IMR-90 (cell line): ENCODE results near the gene TBC1D22A. TPM values are rescaled to one million over a fixed set of nuclear protein-coding genes. Genes with fewer than 3 reads are reported as not detected.

Experiments
- ATAC-seq: fragments of 200-7000 bp; cut with Tn5 transposase; 2 replicates; pipeline ENCODE4 v1.9.1; 2020; ENCODE audit warnings: low read depth, mild to moderate bottlenecking, moderate library complexity
- BruUV-seq: library from RNA; stranded (reverse); fragments of 400-500 nt; replicated peaks from 2 replicates; lab custom pipeline; 2021; lab: Mats Ljungman, UMichigan
- CTCF ChIA-PET: fragments of 300-600 bp; formaldehyde crosslinking; extraction: SDS; loops from one replicate; lab custom pipeline; 2021; ENCODE audit warnings: antibody characterized with exemption; lab: Yijun Ruan, JAX
- POLR2A ChIA-PET: fragments of 300-600 bp; sonication (Branson Sonifier 250); formaldehyde crosslinking; loops from one replicate; lab custom pipeline; 2022; ENCODE audit warnings: antibody characterized with exemption; ENCODE audit not compliant: unreplicated experiment; lab: Charles Lee
- DNase-seq: peaks from one replicate; pipeline ENCODE4 v3.0.0; 2013
- H2AFZ ChIP-seq: replicated peaks from 2 replicates; pipeline ENCODE3; 2013; ENCODE audit warnings: low read length, mild to moderate bottlenecking; ENCODE audit not compliant: poor library complexity
- H2AK5ac ChIP-seq: 2 replicates; pipeline ENCODE4 v1.6.1; 2013; ENCODE audit warnings: low read depth, low read length, inconsistent platforms
- H2AK9ac ChIP-seq: replicated peaks from 2 replicates; pipeline ENCODE3; 2013; ENCODE audit warnings: mild to moderate bottlenecking, low read depth, low read length, moderate library complexity; ENCODE audit not compliant: poor library complexity
- H2BK120ac ChIP-seq: 2 replicates; pipeline ENCODE4 v1.6.1; 2013; ENCODE audit warnings: low read depth, low read length, inconsistent platforms
- H2BK15ac ChIP-seq: 3 replicates; pipeline ENCODE4 v1.6.1; 2013; ENCODE audit warnings: low read depth, low read length, inconsistent platforms
- H2BK20ac ChIP-seq: 2 replicates; pipeline ENCODE4 v1.6.1; 2013; ENCODE audit warnings: low read depth, mild to moderate bottlenecking, inconsistent platforms, low read length, moderate library complexity
- H2BK5ac ChIP-seq: 2 replicates; pipeline ENCODE4 v1.6.1; 2013; ENCODE audit warnings: mild to moderate bottlenecking, low read depth, low read length, inconsistent platforms; ENCODE audit not compliant: poor library complexity, severe bottlenecking
- H3K14ac ChIP-seq: replicated peaks from 2 replicates; pipeline ENCODE4 v1.6.1; 2013; ENCODE audit warnings: low read depth, low read length, inconsistent platforms
- H3K18ac ChIP-seq: 2 replicates; pipeline ENCODE4 v1.6.1; 2013; ENCODE audit warnings: low read depth, low read length, control low read depth
- H3K23ac ChIP-seq: 2 replicates; pipeline ENCODE4 v1.6.1; 2013; ENCODE audit warnings: low read depth, low read length, inconsistent platforms
- H3K27ac ChIP-seq: 2 replicates; pipeline ENCODE4 v1.5.1; 2013; ENCODE audit warnings: mild to moderate bottlenecking, control low read depth, low read length; ENCODE audit not compliant: insufficient read depth
- H3K27me3 ChIP-seq: 2 replicates; pipeline ENCODE4 v1.6.1; 2013; ENCODE audit warnings: low read length; ENCODE audit not compliant: control insufficient read depth, insufficient read depth
- H3K36me3 ChIP-seq: 2 replicates; pipeline ENCODE4 v1.6.1; 2013; ENCODE audit warnings: low read length, mixed read lengths; ENCODE audit not compliant: control insufficient read depth, insufficient read depth
- H3K4ac ChIP-seq: 2 replicates; pipeline ENCODE4 v1.6.1; 2013; ENCODE audit warnings: low read depth, low read length, inconsistent platforms
- H3K4me1 ChIP-seq: 2 replicates; pipeline ENCODE4 v1.6.1; 2013; ENCODE audit warnings: low read length, mixed read lengths; ENCODE audit not compliant: control insufficient read depth, insufficient read depth
- H3K4me2 ChIP-seq: 2 replicates; pipeline ENCODE4 v1.6.1; 2013; ENCODE audit warnings: low read depth, mild to moderate bottlenecking, control low read depth, low read length, moderate library complexity
- H3K4me3 ChIP-seq: 2 replicates; pipeline ENCODE4 v1.5.1; 2013; ENCODE audit warnings: low read depth, mild to moderate bottlenecking, control low read depth, low read length, moderate library complexity; ENCODE audit not compliant: insufficient read depth
- H3K56ac ChIP-seq: 2 replicates; pipeline ENCODE4 v1.6.1; 2013; ENCODE audit warnings: low read length, inconsistent platforms; ENCODE audit not compliant: insufficient read depth; ENCODE audit errors: extremely low read depth
- H3K79me1 ChIP-seq, 2 experiments: 2 replicates each; pipeline ENCODE4 v1.6.1; 2013; ENCODE audit warnings: low read length in 2 of 2, inconsistent platforms in 1 of 2, low read depth in 1 of 2
- H3K9ac ChIP-seq: 2 replicates; pipeline ENCODE4 v1.6.1; 2013; ENCODE audit warnings: low read depth, low read length, control low read depth
- H3K9me1 ChIP-seq: 2 replicates; pipeline ENCODE4 v1.6.1; 2013; ENCODE audit warnings: low read length, inconsistent platforms; ENCODE audit not compliant: insufficient read depth
- H3K9me3 ChIP-seq: 2 replicates; pipeline ENCODE4 v1.6.1; 2013; ENCODE audit warnings: low read length; ENCODE audit not compliant: control insufficient read depth, insufficient read depth
- H4K20me1 ChIP-seq: 2 replicates; pipeline ENCODE4 v1.6.1; 2013; ENCODE audit warnings: low read length, inconsistent platforms; ENCODE audit not compliant: insufficient read depth
- H4K5ac ChIP-seq: 2 replicates; pipeline ENCODE4 v1.6.1; 2013; ENCODE audit warnings: mild to moderate bottlenecking, low read depth, low read length, control low read depth
- H4K8ac ChIP-seq, 2 experiments: 2 replicates each; pipeline ENCODE4 v1.6.1; 2013; ENCODE audit warnings: low read depth in 2 of 2, low read length in 2 of 2, control low read depth in 1 of 2, inconsistent platforms in 1 of 2
- H4K91ac ChIP-seq: 2 replicates; pipeline ENCODE4 v1.6.1; 2013; ENCODE audit warnings: low read depth, low read length, inconsistent platforms; ENCODE audit not compliant: insufficient read depth
- BHLHE40 ChIP-seq: fragments of 150-350 bp; IDR thresholded peaks from 2 replicates; pipeline ENCODE4 v1.6.1; 2016; ENCODE audit warnings: mild to moderate bottlenecking, low read depth, low read length
- CEBPB ChIP-seq: IDR thresholded peaks from 2 replicates; pipeline ENCODE4 v1.6.1; 2012; ENCODE audit warnings: low read depth, low read length, improper control_type of control experiment
- CHD1 ChIP-seq: IDR thresholded peaks from 2 replicates; pipeline ENCODE4 v1.6.1; 2012; ENCODE audit warnings: low read depth, low read length, improper control_type of control experiment
- ELK1 ChIP-seq: fragments of 150-350 bp; IDR thresholded peaks from 2 replicates; pipeline ENCODE4 v1.6.1; 2016; ENCODE audit warnings: low read depth, mild to moderate bottlenecking, low read length, moderate library complexity, borderline replicate concordance
- FOS ChIP-seq: fragments of 150-350 bp; IDR thresholded peaks from 2 replicates; pipeline ENCODE4 v1.6.1; 2016; ENCODE audit warnings: low read depth, low read length
- MAFK ChIP-seq: IDR thresholded peaks from 2 replicates; pipeline ENCODE4 v1.6.1; 2012; ENCODE audit warnings: low read depth, low read length, improper control_type of control experiment
- MAZ ChIP-seq: IDR thresholded peaks from 2 replicates; pipeline ENCODE4 v1.6.1; 2012; ENCODE audit warnings: low read depth, mild to moderate bottlenecking, low read length, improper control_type of control experiment, moderate library complexity, borderline replicate concordance
- MXI1 ChIP-seq: IDR thresholded peaks from 2 replicates; pipeline ENCODE4 v1.6.1; 2012; ENCODE audit warnings: low read depth, mild to moderate bottlenecking, low read length, moderate library complexity, borderline replicate concordance
- NFE2L2 ChIP-seq: fragments of 150-350 bp; IDR thresholded peaks from 2 replicates; pipeline ENCODE4 v1.6.1; 2016; ENCODE audit warnings: low read depth, mild to moderate bottlenecking, low read length
- POLR2A ChIP-seq: IDR thresholded peaks from 2 replicates; pipeline ENCODE4 v1.6.1; 2012; ENCODE audit warnings: mild to moderate bottlenecking, low read depth, low read length
- RAD21 ChIP-seq: IDR thresholded peaks from 2 replicates; pipeline ENCODE4 v1.6.1; 2012; ENCODE audit warnings: low read length, improper control_type of control experiment
- RCOR1 ChIP-seq: IDR thresholded peaks from 2 replicates; pipeline ENCODE4 v1.6.1; 2012; ENCODE audit warnings: mild to moderate bottlenecking, low read length, improper control_type of control experiment; ENCODE audit not compliant: insufficient replicate concordance
- RFX5 ChIP-seq: IDR thresholded peaks from 2 replicates; pipeline ENCODE4 v1.8.0; 2012; ENCODE audit warnings: low read depth, mild to moderate bottlenecking, low read length, moderate library complexity
- SMC3 ChIP-seq: fragments of 150-350 bp; IDR thresholded peaks from 2 replicates; pipeline ENCODE4 v1.6.1; 2016; ENCODE audit warnings: low read depth, mild to moderate bottlenecking, antibody characterized with exemption, low read length, moderate library complexity
- USF2 ChIP-seq: fragments of 150-350 bp; IDR thresholded peaks from 2 replicates; pipeline ENCODE4 v1.6.1; 2017; ENCODE audit warnings: mild to moderate bottlenecking, antibody characterized with exemption, low read length, low read depth
- WGBS, 2 experiments: methylation state at CpG; one replicate each; pipeline versions ENCODE4 v1.1.5 to v1.1.7; 2013; ENCODE audit warnings: missing lambda C conversion rate in 2 of 2; ENCODE audit not compliant: insufficient read length in 1 of 2; ENCODE audit errors: extremely low coverage in 2 of 2; 5-methylcytosine and 5-hydroxymethylcytosine counted together
- dilution Hi-C: fragments of 300-500 bp; cut with HindIII; formaldehyde crosslinking; loops from one replicate; pipeline ENCODE4 v1.14.3; 2018; ENCODE audit warnings: low sequenced_read_pairs; ENCODE audit not compliant: unreplicated experiment
- in situ Hi-C: fragments of 300-500 bp; cut with MboI; formaldehyde crosslinking; loops from 3 replicates; pipeline ENCODE4 v1.14.3; 2019; ENCODE audit warnings: low sequenced_read_pairs, inconsistent platforms, mixed read lengths
- intact Hi-C: fragments of 100-400 bp; cut with micrococcal nuclease; formaldehyde crosslinking; loops from 2 replicates; pipeline ENCODE4 v1.10.0; 2022
- polyA plus RNA-seq, 3 experiments: library from polyadenylated mRNA; depleted of rRNA; stranded (reverse); fragments of >200 nt; gene quantifications; 2 replicates each; pipeline ENCODE4 v1.2.3, GENCODE V29; 2012; ENCODE audit warnings: low replicate concordance in 1 of 3
- total RNA-seq: library from RNA; depleted of rRNA; stranded (reverse); fragments of >200 nt; gene quantifications from 2 replicates; pipeline ENCODE4 v1.2.3, GENCODE V29; 2012
- TF ChIP-seq, protein P1 (sequence below): conservative IDR thresholded peaks from 2 replicates; pipeline ENCODE4 v1.5.1; 2012; ENCODE audit warnings: mild to moderate bottlenecking, low read depth, low read length, improper control_type of control experiment

The TBC1D22A gene
- total and polyA plus RNA-seq, 2 of the 4 experiments (the other 2 are of a cell fraction): 9.0 to 16.7 TPM

DNA sequence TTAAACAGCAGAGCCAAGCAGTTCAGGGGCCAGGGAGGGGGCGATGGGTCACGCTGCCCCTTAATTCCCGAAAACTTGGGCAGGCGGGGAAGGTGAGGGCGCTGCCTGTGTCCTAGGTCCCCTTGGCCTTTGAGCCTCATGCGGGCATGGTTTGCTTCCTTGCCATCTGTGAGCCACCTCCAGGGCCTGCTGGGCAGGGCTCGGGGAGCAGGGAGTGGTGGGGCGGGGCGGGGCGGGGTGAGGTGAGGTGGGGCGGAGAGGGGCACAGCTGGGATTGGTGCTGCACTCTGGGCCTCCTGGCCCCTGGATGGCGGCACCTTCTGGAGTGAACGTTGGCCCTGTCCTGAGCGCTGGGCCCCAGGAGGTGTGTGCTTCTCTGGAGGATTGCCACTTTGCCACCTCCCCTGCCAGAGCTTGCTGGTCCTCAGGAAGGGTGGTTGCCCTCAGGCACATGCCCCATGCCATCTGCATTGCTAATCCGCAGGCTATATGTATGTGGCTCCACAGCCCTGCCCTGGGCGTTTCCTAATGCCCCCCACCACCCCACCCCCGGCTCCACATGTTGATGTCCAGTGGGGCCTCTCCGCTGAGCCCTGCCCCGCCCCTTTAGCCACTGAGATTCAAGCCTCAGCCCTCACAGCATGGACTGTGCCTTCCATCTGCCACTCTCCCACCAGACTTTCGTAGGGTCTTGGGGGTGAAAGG, 352.5 kb downstream of the TBC1D22A start:
- Histone ChIP-seq H2BK20ac (no peak overlapping the region), H3K9me3 (no peaks in the 10 kb centered on the region), H2BK5ac (no peak overlapping the region), H3K9me1 (peaks cover 14% of the 10 kb centered on the region), H4K5ac (no peak overlapping the region), H4K20me1 (no peaks in the 10 kb centered on the region; the same call in 1 of the 2 replicates), H3K27me3 (no peaks in the 10 kb centered on the region), H4K91ac (no peak overlapping the region), H3K4me3 (no peak overlapping the region), H3K4me1 (peaks cover 15% of the 10 kb centered on the region), H2AK5ac (no peak overlapping the region), H3K9ac (no peak overlapping the region), H3K23ac (no peak overlapping the region), H2AFZ (no peak overlapping the region), H3K4me2 (no peak overlapping the region), H3K27ac (no peak overlapping the region), H2BK15ac (no peak overlapping the region), H2BK120ac (no peak overlapping the region), H2AK9ac (no peak overlapping the region), H3K79me1 (0 out of 4 replicates have a peak, but pooled peaks cover 0 to 6% of the 10 kb centered on the region in 2 experiments), H3K36me3 (peaks cover 2% of the 10 kb centered on the region; the same call in 1 of the 2 replicates), H3K4ac (no peak overlapping the region), H3K56ac (no peak overlapping the region), H3K14ac (no peak overlapping the region), H3K18ac (no peak overlapping the region), H4K8ac (no peak overlapping the region)
- DNase-seq (no peak), ATAC-seq (no peak)
- intact Hi-C loops (no loop called here), in situ Hi-C loops (no loop called here), dilution Hi-C loops (no loop called here)
- POLR2A ChIA-PET: no interaction called here
- no TSS peak for BruUV-seq
- TF ChIP-seq NFE2L2 (no peak), SMC3 (no peak), CHD1 (no peak), RCOR1 (no peak), RAD21 (no peak), ELK1 (no peak), MAFK (no peak), BHLHE40 (no peak), FOS (no peak), POLR2A (no peak), MXI1 (no peak), CEBPB (no peak), RFX5 (no peak), MAZ (no peak), USF2 (no peak)
- TF ChIP-seq, protein P1, sequence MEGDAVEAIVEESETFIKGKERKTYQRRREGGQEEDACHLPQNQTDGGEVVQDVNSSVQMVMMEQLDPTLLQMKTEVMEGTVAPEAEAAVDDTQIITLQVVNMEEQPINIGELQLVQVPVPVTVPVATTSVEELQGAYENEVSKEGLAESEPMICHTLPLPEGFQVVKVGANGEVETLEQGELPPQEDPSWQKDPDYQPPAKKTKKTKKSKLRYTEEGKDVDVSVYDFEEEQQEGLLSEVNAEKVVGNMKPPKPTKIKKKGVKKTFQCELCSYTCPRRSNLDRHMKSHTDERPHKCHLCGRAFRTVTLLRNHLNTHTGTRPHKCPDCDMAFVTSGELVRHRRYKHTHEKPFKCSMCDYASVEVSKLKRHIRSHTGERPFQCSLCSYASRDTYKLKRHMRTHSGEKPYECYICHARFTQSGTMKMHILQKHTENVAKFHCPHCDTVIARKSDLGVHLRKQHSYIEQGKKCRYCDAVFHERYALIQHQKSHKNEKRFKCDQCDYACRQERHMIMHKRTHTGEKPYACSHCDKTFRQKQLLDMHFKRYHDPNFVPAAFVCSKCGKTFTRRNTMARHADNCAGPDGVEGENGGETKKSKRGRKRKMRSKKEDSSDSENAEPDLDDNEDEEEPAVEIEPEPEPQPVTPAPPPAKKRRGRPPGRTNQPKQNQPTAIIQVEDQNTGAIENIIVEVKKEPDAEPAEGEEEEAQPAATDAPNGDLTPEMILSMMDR: no peak
- 80% methylated on average over 2 of the region's 20 CpGs; no CpG with 5 or more reads in 1 of the 2 experiments for WGBS, 2 experiments
- CTCF ChIA-PET: no interaction called here
